Body of pancreas (tissue), 4 donors: ENCODE data around the gene PLET1. TPM values are rescaled to one million over a fixed set of nuclear protein-coding genes. Genes with fewer than 3 reads are reported as not detected.

ENCODE experiments used
- ATAC-seq: fragments of 150-250 bp; one replicate; pipeline ENCODE4 v1.9.1; 2016
- DNase-seq, 4 donors: peaks; one replicate each; pipeline ENCODE4 v3.0.0-alpha.2; 2019
- H3K27ac ChIP-seq, 4 donors: fragments of 200-600 bp; sonication (generic); 1 replicate in 3 of 4; 2 replicates in 1 of 4; pipeline versions ENCODE4 v1.5.1 to v1.6.1; 2016 to 2019; ENCODE audit warnings: mild to moderate bottlenecking in 1 of 4, mixed read lengths in 1 of 4, moderate library complexity in 1 of 4
- H3K27me3 ChIP-seq, 2 donors: fragments of 200-600 bp; sonication (generic); one replicate each; pipeline ENCODE4 v1.6.0; 2016; ENCODE audit warnings: mild to moderate bottlenecking in 1 of 2
- H3K36me3 ChIP-seq, 2 donors: fragments of 200-600 bp; sonication (generic); replicated peaks in 1 of 2; 2 replicates each; pipeline ENCODE4 v1.5.1; 2016; ENCODE audit warnings: low read depth in 2 of 2; ENCODE audit not compliant: insufficient read depth in 1 of 2
- H3K4me1 ChIP-seq: fragments of 200-600 bp; sonication (generic); one replicate; pipeline ENCODE4 v1.6.0; 2016
- H3K4me3 ChIP-seq, 2 donors: fragments of 200-600 bp; sonication (generic); 1 replicate in 1 of 2; 2 replicates in 1 of 2; pipeline ENCODE4 v1.5.1; 2016 to 2019
- H3K9me3 ChIP-seq, 3 donors: fragments of 200-600 bp; sonication (generic); 1 replicate in 2 of 3; 2 replicates in 1 of 3; pipeline ENCODE4 v1.5.1; 2016
- POLR2A ChIP-seq, 3 donors: fragments of 450-650 bp; IDR thresholded peaks; one replicate each; pipeline ENCODE4 v1.6.1; 2016; ENCODE audit warnings: antibody characterized with exemption in 3 of 3, mild to moderate bottlenecking in 2 of 3
- WGBS, 2 donors: methylation state at CpG; one replicate each; pipeline ENCODE4 v1.1.5; 2017; 5-methylcytosine and 5-hydroxymethylcytosine counted together
- intact Hi-C: fragments of 100-400 bp; cut with DNase I; formaldehyde crosslinking; loops from one replicate; pipeline ENCODE4 v1.15.1; 2023
- total RNA-seq, 2 donors: library from RNA; depleted of rRNA; stranded (reverse); fragments of >200 nt; gene quantifications; one replicate each; pipeline ENCODE4 v1.1.0, GENCODE V29; 2016
- TF ChIP-seq, protein P1 (sequence below), 7 experiments: fragments of 450-650 bp in 4 of 7; fragments of 200-600 bp in 3 of 7; sonication (generic) in 3 of 7; IDR thresholded peaks; one replicate each; pipeline ENCODE4 v1.5.1; 2016 to 2019; ENCODE audit warnings: antibody characterized with exemption in 7 of 7

PLET1 gene
- total RNA-seq, 2 donors from 2014 or later, result not detected

- TF ChIP-seq, protein P1, sequence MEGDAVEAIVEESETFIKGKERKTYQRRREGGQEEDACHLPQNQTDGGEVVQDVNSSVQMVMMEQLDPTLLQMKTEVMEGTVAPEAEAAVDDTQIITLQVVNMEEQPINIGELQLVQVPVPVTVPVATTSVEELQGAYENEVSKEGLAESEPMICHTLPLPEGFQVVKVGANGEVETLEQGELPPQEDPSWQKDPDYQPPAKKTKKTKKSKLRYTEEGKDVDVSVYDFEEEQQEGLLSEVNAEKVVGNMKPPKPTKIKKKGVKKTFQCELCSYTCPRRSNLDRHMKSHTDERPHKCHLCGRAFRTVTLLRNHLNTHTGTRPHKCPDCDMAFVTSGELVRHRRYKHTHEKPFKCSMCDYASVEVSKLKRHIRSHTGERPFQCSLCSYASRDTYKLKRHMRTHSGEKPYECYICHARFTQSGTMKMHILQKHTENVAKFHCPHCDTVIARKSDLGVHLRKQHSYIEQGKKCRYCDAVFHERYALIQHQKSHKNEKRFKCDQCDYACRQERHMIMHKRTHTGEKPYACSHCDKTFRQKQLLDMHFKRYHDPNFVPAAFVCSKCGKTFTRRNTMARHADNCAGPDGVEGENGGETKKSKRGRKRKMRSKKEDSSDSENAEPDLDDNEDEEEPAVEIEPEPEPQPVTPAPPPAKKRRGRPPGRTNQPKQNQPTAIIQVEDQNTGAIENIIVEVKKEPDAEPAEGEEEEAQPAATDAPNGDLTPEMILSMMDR (IDR thresholded peaks at IDR 0.05), result peak; percentile 63 to 91 (median 81)
- no peak for TF ChIP-seq POLR2A (IDR thresholded peaks at IDR 0.05)
- peak; percentile 69 to 81 (median 73) for DNase-seq
- ATAC-seq, result peak; percentile 90
- Histone ChIP-seq H3K27me3 (no peaks in the 10 kb centered on the region), H3K36me3 (no peaks in the 10 kb centered on the region), H3K4me3 (peak overlapping the region in 1 of 2 donors; percentile 21), H3K27ac (no peak overlapping the region), H3K9me3 (no peaks in the 10 kb centered on the region), H3K4me1 (peaks cover 24% of the 10 kb centered on the region)
- 2 to 4% methylated on average over 15 to 60 of the region's 60 CpGs for WGBS, 2 donors
- intact Hi-C loops, result loop anchor here (10.0 kb wide), 2 partner anchors 265 to 995 kb away; no protein-coding TSS in a partner anchor
Observed at GRCh38 chr11:112289588-112290492, 29.2 kb upstream of the PLET1 start.

- Histone ChIP-seq H3K4me3 (no peak overlapping the region), H3K9me3 (no peaks in the 10 kb centered on the region), H3K4me1 (peaks cover 14% of the 10 kb centered on the region), H3K27ac (no peak overlapping the region), H3K27me3 (no peaks in the 10 kb centered on the region), H3K36me3 (no peaks in the 10 kb centered on the region)
- TF ChIP-seq, protein P1 (IDR thresholded peaks at IDR 0.05), result no peak
- no peak for TF ChIP-seq POLR2A (IDR thresholded peaks at IDR 0.05)
- intact Hi-C loops, result no loop called here
- ATAC-seq (no peak), DNase-seq (no peak)
- 85% methylated on average over 3 of the region's 3 CpGs for WGBS, 2 donors
Observed at GRCh38 chr11:112288021-112288420, 27.4 kb upstream of the PLET1 start.

DNA sequence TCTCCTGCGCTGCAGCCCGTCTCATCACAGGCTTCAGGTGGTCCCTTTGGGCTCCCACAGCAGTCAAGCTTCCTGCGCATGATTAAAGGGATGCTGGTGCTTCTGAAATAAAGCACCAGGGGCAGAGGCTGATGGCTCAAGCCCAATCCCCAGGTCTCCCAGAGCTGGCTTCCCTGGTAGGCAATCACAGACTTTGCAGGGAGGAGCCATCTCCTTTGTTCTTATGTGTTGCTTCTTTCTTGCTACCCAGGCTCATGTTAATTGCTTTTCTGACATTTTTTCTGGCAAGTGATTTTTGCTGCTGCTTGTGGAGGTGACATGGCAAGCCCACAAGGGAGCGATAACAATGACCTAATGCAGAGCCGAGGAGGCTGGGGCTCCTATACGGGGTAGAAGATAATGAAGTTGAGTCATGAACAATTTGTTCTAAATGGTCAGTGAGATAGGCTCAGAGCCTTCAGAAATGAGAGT, 25.2 kb upstream of the PLET1 start:
- ATAC-seq (no peak), DNase-seq (no peak)
- TF ChIP-seq POLR2A (IDR thresholded peaks at IDR 0.05), result no peak
- TF ChIP-seq, protein P1 (IDR thresholded peaks at IDR 0.05), result no peak
- WGBS, 2 donors, result 66 to 81% methylated on average over 6 of the region's 6 CpGs
- H3K27ac ChIP-seq, result no peak overlapping the region
- H3K9me3 ChIP-seq, result no peaks in the 10 kb centered on the region
- no peaks in the 10 kb centered on the region for H3K36me3 ChIP-seq
- no peak overlapping the region for H3K4me3 ChIP-seq
- H3K4me1 ChIP-seq, result peaks cover 12% of the 10 kb centered on the region
- H3K27me3 ChIP-seq, result no peaks in the 10 kb centered on the region
- intact Hi-C loops, result no loop called here

- WGBS, 2 donors, result 68 to 84% methylated on average over 4 of the region's 4 CpGs
Observed at GRCh38 chr11:112281726-112282125, 21.1 kb upstream of the PLET1 start.

More at GRCh38 chr11:112281726-112282125, 21.1 kb upstream of the PLET1 start:
- no peaks in the 10 kb centered on the region for H3K9me3 ChIP-seq
- H3K4me3 ChIP-seq, result no peak overlapping the region
- H3K27ac ChIP-seq, result no peak overlapping the region
- peaks cover 4% of the 10 kb centered on the region for H3K4me1 ChIP-seq
- H3K36me3 ChIP-seq, result no peaks in the 10 kb centered on the region
- TF ChIP-seq POLR2A (IDR thresholded peaks at IDR 0.05), result no peak
- TF ChIP-seq, protein P1 (IDR thresholded peaks at IDR 0.05), result no peak
- no peaks in the 10 kb centered on the region for H3K27me3 ChIP-seq
- intact Hi-C loops, result loop anchor here (5.0 kb wide), 1 partner anchor 64 kb away; no protein-coding TSS in a partner anchor
- no peak for DNase-seq
- ATAC-seq, result no peak
